DND-41 (cell line): ENCODE results near the gene MAGI1.

Experiments used
- CTCF ChIP-seq: IDR thresholded peaks from 2 replicates; pipeline ENCODE4 v1.5.1; 2012; ENCODE audit warnings: borderline replicate concordance, low read length, moderate library complexity, mild to moderate bottlenecking; ENCODE audit not compliant: poor library complexity, severe bottlenecking; ENCODE audit errors: extremely low read depth
- EZH2 ChIP-seq: IDR thresholded peaks from 3 replicates; pipeline ENCODE4 v1.6.1; 2012; ENCODE audit warnings: borderline replicate concordance, low read depth, mild to moderate bottlenecking, moderate library complexity, low read length, inconsistent platforms; ENCODE audit not compliant: severe bottlenecking

GRCh38 chr3:65974509-65974908, 64.2 kb downstream of the MAGI1 start:
- TF ChIP-seq CTCF: no peak
- no peak for TF ChIP-seq EZH2
